Immature natural killer cell (primary cell): ENCODE data around the gene TEX14. TPM values are rescaled to one million over a fixed set of nuclear protein-coding genes. Genes with fewer than 3 reads are reported as not detected.

Experiments
- DNase-seq, 3 donors: peaks; one replicate each; pipeline ENCODE4 v3.0.0; 2022; ENCODE audit warnings: mixed read lengths in 1 of 3
- H3K27ac Mint-ChIP-seq, 6 donors: one replicate each; pipeline ENCODE4 v1.8.0; 2020; ENCODE audit warnings: mixed read lengths in 6 of 6, mild to moderate bottlenecking in 5 of 6, inconsistent platforms in 4 of 6, moderate library complexity in 3 of 6
- H3K27me3 Mint-ChIP-seq, 3 donors: one replicate each; pipeline ENCODE4 v1.8.0; 2020 to 2021; ENCODE audit warnings: low read depth in 3 of 3, mild to moderate bottlenecking in 3 of 3, mixed read lengths in 3 of 3, moderate library complexity in 3 of 3, inconsistent platforms in 1 of 3
- H3K36me3 Mint-ChIP-seq, 3 donors: one replicate each; pipeline ENCODE4 v1.8.0; 2020; ENCODE audit warnings: mixed read lengths in 3 of 3, inconsistent platforms in 2 of 3, mild to moderate bottlenecking in 2 of 3
- H3K4me1 Mint-ChIP-seq, 2 donors: one replicate each; pipeline ENCODE4 v1.8.0; 2020; ENCODE audit warnings: inconsistent platforms in 2 of 2, mild to moderate bottlenecking in 2 of 2, mixed read lengths in 2 of 2, moderate library complexity in 1 of 2
- H3K4me3 Mint-ChIP-seq, 5 donors: one replicate each; pipeline ENCODE4 v1.8.0; 2020; ENCODE audit warnings: mild to moderate bottlenecking in 5 of 5, mixed read lengths in 5 of 5, inconsistent platforms in 3 of 5, moderate library complexity in 3 of 5
- H3K9me3 Mint-ChIP-seq, 6 donors: one replicate each; pipeline ENCODE4 v1.8.0; 2020; ENCODE audit warnings: mild to moderate bottlenecking in 6 of 6, mixed read lengths in 6 of 6, inconsistent platforms in 4 of 6, moderate library complexity in 3 of 6
- polyA plus RNA-seq, 3 donors: library from polyadenylated mRNA; unstranded; fragments of 300-500 nt; fragmentation: Illumina TruSeq; gene quantifications; one replicate each; pipeline ENCODE4 v1.2.3, GENCODE V29; 2021

TEX14 gene
- polyA plus RNA-seq, 3 donors from 2014 or later, result not detected

- Mint-ChIP-seq H3K27ac (peak overlapping the region in 1 of 6 donors; percentile 56), H3K9me3 (no peaks in the 10 kb centered on the region), H3K4me3 (no peak overlapping the region), H3K27me3 (no peaks in the 10 kb centered on the region), H3K4me1 (peaks cover 0 to 5% of the 10 kb centered on the region in 2 donors), H3K36me3 (no peaks in the 10 kb centered on the region)
- DNase-seq, result no peak
These were observed 64.9 kb downstream of the TEX14 start for GRCh38 chr17:58626905-58627304.

GRCh38 chr17:58624751-58625150 is 67.1 kb downstream of the TEX14 start:
- Mint-ChIP-seq H3K4me3 (no peak overlapping the region), H3K36me3 (no peaks in the 10 kb centered on the region), H3K4me1 (no peaks in the 10 kb centered on the region), H3K27ac (no peak overlapping the region), H3K27me3 (peaks cover 0 to 2% (median 0%) of the 10 kb centered on the region in 3 donors), H3K9me3 (no peaks in the 10 kb centered on the region)
- no peak for DNase-seq

- no peak for DNase-seq
- no peaks in the 10 kb centered on the region for H3K9me3 Mint-ChIP-seq
- peaks cover 0 to 2% (median 0%) of the 10 kb centered on the region in 3 donors for H3K27me3 Mint-ChIP-seq
- H3K4me3 Mint-ChIP-seq, result no peak overlapping the region
- H3K36me3 Mint-ChIP-seq, result no peaks in the 10 kb centered on the region
- H3K27ac Mint-ChIP-seq, result no peak overlapping the region
- no peaks in the 10 kb centered on the region for H3K4me1 Mint-ChIP-seq
These were observed 70.7 kb downstream of the TEX14 start for GRCh38 chr17:58621174-58621573.

GRCh38 chr17:58618336-58618735 is 73.5 kb downstream of the TEX14 start:
- H3K4me3 Mint-ChIP-seq, result no peak overlapping the region
- DNase-seq, result no peak
- H3K9me3 Mint-ChIP-seq, result no peaks in the 10 kb centered on the region
- H3K36me3 Mint-ChIP-seq, result no peaks in the 10 kb centered on the region
- H3K27ac Mint-ChIP-seq, result no peak overlapping the region
- H3K27me3 Mint-ChIP-seq, result peaks cover 0 to 2% (median 0%) of the 10 kb centered on the region in 3 donors
- H3K4me1 Mint-ChIP-seq, result no peaks in the 10 kb centered on the region

GRCh38 chr17:58617563-58617962 is 74.3 kb downstream of the TEX14 start:
- no peak for DNase-seq
- Mint-ChIP-seq H3K4me3 (no peak overlapping the region), H3K9me3 (no peaks in the 10 kb centered on the region), H3K27ac (no peak overlapping the region), H3K4me1 (no peaks in the 10 kb centered on the region), H3K27me3 (peaks cover 0 to 2% (median 0%) of the 10 kb centered on the region in 3 donors), H3K36me3 (no peaks in the 10 kb centered on the region)

- peaks cover 0 to 3% (median 2%) of the 10 kb centered on the region in 3 donors for H3K27me3 Mint-ChIP-seq
- no peaks in the 10 kb centered on the region for H3K9me3 Mint-ChIP-seq
- H3K4me1 Mint-ChIP-seq, result no peaks in the 10 kb centered on the region
- no peak for DNase-seq
- no peak overlapping the region for H3K4me3 Mint-ChIP-seq
- peak overlapping the region in 1 of 6 donors; percentile 5 for H3K27ac Mint-ChIP-seq
- H3K36me3 Mint-ChIP-seq, result no peaks in the 10 kb centered on the region
These were observed 75.8 kb downstream of the TEX14 start for GRCh38 chr17:58615768-58616659.

GRCh38 chr17:58614859-58615459 is 76.9 kb downstream of the TEX14 start:
- Mint-ChIP-seq H3K9me3 (no peaks in the 10 kb centered on the region), H3K27ac (no peak overlapping the region), H3K27me3 (peaks cover 0 to 6% (median 2%) of the 10 kb centered on the region in 3 donors), H3K4me1 (no peaks in the 10 kb centered on the region), H3K36me3 (no peaks in the 10 kb centered on the region), H3K4me3 (no peak overlapping the region)
- DNase-seq, result no peak

- Mint-ChIP-seq H3K4me3 (no peak overlapping the region), H3K9me3 (no peaks in the 10 kb centered on the region), H3K27me3 (peaks cover 0 to 8% (median 2%) of the 10 kb centered on the region in 3 donors), H3K4me1 (no peaks in the 10 kb centered on the region), H3K36me3 (no peaks in the 10 kb centered on the region), H3K27ac (no peak overlapping the region)
- no peak for DNase-seq
These were observed 80.5 kb downstream of the TEX14 start for GRCh38 chr17:58611331-58611730.

GRCh38 chr17:58606934-58607333 is 84.9 kb downstream of the TEX14 start:
- Mint-ChIP-seq H3K36me3 (no peaks in the 10 kb centered on the region), H3K4me1 (no peaks in the 10 kb centered on the region), H3K27me3 (peaks cover 0 to 12% (median 2%) of the 10 kb centered on the region in 3 donors), H3K27ac (no peak overlapping the region), H3K9me3 (no peaks in the 10 kb centered on the region), H3K4me3 (no peak overlapping the region)
- no peak for DNase-seq

GRCh38 chr17:58605986-58606385 is 85.9 kb downstream of the TEX14 start:
- no peaks in the 10 kb centered on the region for H3K9me3 Mint-ChIP-seq
- no peak for DNase-seq
- no peak overlapping the region for H3K4me3 Mint-ChIP-seq
- H3K27me3 Mint-ChIP-seq, result peaks cover 0 to 8% (median 4%) of the 10 kb centered on the region in 3 donors
- H3K27ac Mint-ChIP-seq, result no peak overlapping the region
- no peaks in the 10 kb centered on the region for H3K4me1 Mint-ChIP-seq
- H3K36me3 Mint-ChIP-seq, result no peaks in the 10 kb centered on the region

- Mint-ChIP-seq H3K27me3 (peaks cover 0 to 6% (median 4%) of the 10 kb centered on the region in 3 donors), H3K4me1 (no peaks in the 10 kb centered on the region), H3K36me3 (no peaks in the 10 kb centered on the region), H3K9me3 (no peaks in the 10 kb centered on the region), H3K4me3 (no peak overlapping the region), H3K27ac (no peak overlapping the region)
- DNase-seq, result no peak
These were observed 86.4 kb downstream of the TEX14 start for GRCh38 chr17:58605470-58605869.

GRCh38 chr17:58601976-58602375 is 89.9 kb downstream of the TEX14 start:
- no peaks in the 10 kb centered on the region for H3K4me1 Mint-ChIP-seq
- H3K27me3 Mint-ChIP-seq, result peaks cover 2 to 3% (median 2%) of the 10 kb centered on the region in 3 donors
- H3K4me3 Mint-ChIP-seq, result no peak overlapping the region
- no peak for DNase-seq
- H3K27ac Mint-ChIP-seq, result no peak overlapping the region
- no peaks in the 10 kb centered on the region for H3K9me3 Mint-ChIP-seq
- H3K36me3 Mint-ChIP-seq, result no peaks in the 10 kb centered on the region

- H3K27ac Mint-ChIP-seq, result no peak overlapping the region
- no peak for DNase-seq
- H3K36me3 Mint-ChIP-seq, result no peaks in the 10 kb centered on the region
- H3K9me3 Mint-ChIP-seq, result no peaks in the 10 kb centered on the region
- no peaks in the 10 kb centered on the region for H3K4me1 Mint-ChIP-seq
- H3K4me3 Mint-ChIP-seq, result no peak overlapping the region
- H3K27me3 Mint-ChIP-seq, result peaks cover 0 to 4% (median 2%) of the 10 kb centered on the region in 3 donors
These were observed 94.5 kb downstream of the TEX14 start for GRCh38 chr17:58597371-58597770.

- Mint-ChIP-seq H3K36me3 (no peaks in the 10 kb centered on the region), H3K4me3 (no peak overlapping the region), H3K27me3 (peaks cover 0 to 2% (median 2%) of the 10 kb centered on the region in 3 donors), H3K9me3 (no peaks in the 10 kb centered on the region), H3K4me1 (no peaks in the 10 kb centered on the region), H3K27ac (no peak overlapping the region)
- DNase-seq, result no peak
These were observed 96.6 kb downstream of the TEX14 start for GRCh38 chr17:58595194-58595792.
